ENCODE results near the gene WDR7. TPM values are rescaled to one million over a fixed set of nuclear protein-coding genes. Genes with fewer than 3 reads are reported as not detected.

WDR7 gene
- total and polyA plus RNA-seq, 4 donors = 6.5 to 46.6 (median 20.5) TPM

- H3K9me3 ChIP-seq (ENCODE audit: control insufficient read depth, low read length) = no peaks in the 10 kb centered on the region
- peaks cover 0 to 8% of the 10 kb centered on the region in 2 donors for H3K36me3 ChIP-seq (ENCODE audit: control insufficient read depth in 1 of 2, insufficient read depth in 2 of 2, low read length in 1 of 2)
- intact Hi-C loops (cut with DNase I) = no loop called here
- ATAC-seq (ENCODE audit: low FRiP score) (no peak), DNase-seq (no peak)
- no peaks in the 10 kb centered on the region for H3K4me1 ChIP-seq (ENCODE audit: control insufficient read depth in 1 of 2, insufficient read depth in 2 of 2, low read length in 2 of 2)
- no peaks in the 10 kb centered on the region for H3K27me3 ChIP-seq (ENCODE audit: control insufficient read depth in 1 of 2, insufficient read depth in 2 of 2, low read length in 1 of 2)
- no peak overlapping the region for H3K4me3 ChIP-seq (ENCODE audit: low read length in 2 of 2)
- H3K27ac ChIP-seq (ENCODE audit: low read depth in 1 of 2, low read length in 2 of 2) = no peak overlapping the region
- WGBS, 2 donors = 85 to 92% methylated on average over 4 of the region's 4 CpGs
Measured at GRCh38 chr18:57022716-57023115, 371.6 kb downstream of the WDR7 start.

- Histone ChIP-seq H3K27ac (ENCODE audit: low read depth in 1 of 2, low read length in 2 of 2) (no peak overlapping the region), H3K4me3 (ENCODE audit: low read length in 2 of 2) (no peak overlapping the region), H3K36me3 (ENCODE audit: control insufficient read depth in 1 of 2, insufficient read depth in 2 of 2, low read length in 1 of 2) (peaks cover 0 to 8% of the 10 kb centered on the region in 2 donors), H3K27me3 (ENCODE audit: control insufficient read depth in 1 of 2, insufficient read depth in 2 of 2, low read length in 1 of 2) (no peaks in the 10 kb centered on the region), H3K4me1 (ENCODE audit: control insufficient read depth in 1 of 2, insufficient read depth in 2 of 2, low read length in 2 of 2) (no peaks in the 10 kb centered on the region), H3K9me3 (ENCODE audit: control insufficient read depth, low read length) (no peaks in the 10 kb centered on the region)
- DNase-seq (no peak), ATAC-seq (ENCODE audit: low FRiP score) (no peak)
- intact Hi-C loops (cut with DNase I) = no loop called here
- 35 to 42% methylated on average over 3 of the region's 3 CpGs for WGBS, 2 donors
Measured at GRCh38 chr18:57023275-57023882, 372.2 kb downstream of the WDR7 start.

- intact Hi-C loops (cut with DNase I) = no loop called here
- DNase-seq = no peak
- Histone ChIP-seq H3K4me3 (ENCODE audit: low read length in 2 of 2) (no peak overlapping the region), H3K9me3 (ENCODE audit: control insufficient read depth, low read length) (no peaks in the 10 kb centered on the region), H3K36me3 (ENCODE audit: control insufficient read depth in 1 of 2, insufficient read depth in 2 of 2, low read length in 1 of 2) (peaks cover 0 to 12% of the 10 kb centered on the region in 2 donors), H3K4me1 (ENCODE audit: control insufficient read depth in 1 of 2, insufficient read depth in 2 of 2, low read length in 2 of 2) (no peaks in the 10 kb centered on the region), H3K27me3 (ENCODE audit: control insufficient read depth in 1 of 2, insufficient read depth in 2 of 2, low read length in 1 of 2) (no peaks in the 10 kb centered on the region), H3K27ac (ENCODE audit: low read depth in 1 of 2, low read length in 2 of 2) (no peak overlapping the region)
- no peak for ATAC-seq (ENCODE audit: low FRiP score)
- 70 to 82% methylated on average over 4 of the region's 4 CpGs for WGBS, 2 donors
Measured at GRCh38 chr18:57025540-57025939, 374.4 kb downstream of the WDR7 start.

GRCh38 chr18:57026316-57026715, 375.2 kb downstream of the WDR7 start:
- intact Hi-C loops (cut with DNase I) = no loop called here
- no peaks in the 10 kb centered on the region for H3K9me3 ChIP-seq (ENCODE audit: control insufficient read depth, low read length)
- no peak for ATAC-seq (ENCODE audit: low FRiP score)
- peaks cover 0 to 10% of the 10 kb centered on the region in 2 donors for H3K36me3 ChIP-seq (ENCODE audit: control insufficient read depth in 1 of 2, insufficient read depth in 2 of 2, low read length in 1 of 2)
- DNase-seq = no peak
- H3K27me3 ChIP-seq (ENCODE audit: control insufficient read depth in 1 of 2, insufficient read depth in 2 of 2, low read length in 1 of 2) = no peaks in the 10 kb centered on the region
- H3K4me1 ChIP-seq (ENCODE audit: control insufficient read depth in 1 of 2, insufficient read depth in 2 of 2, low read length in 2 of 2) = no peaks in the 10 kb centered on the region
- 96 to 100% methylated on average over 2 of the region's 2 CpGs for WGBS, 2 donors
- no peak overlapping the region for H3K4me3 ChIP-seq (ENCODE audit: low read length in 2 of 2)
- H3K27ac ChIP-seq (ENCODE audit: low read depth in 1 of 2, low read length in 2 of 2) = no peak overlapping the region

- no peaks in the 10 kb centered on the region for H3K4me1 ChIP-seq (ENCODE audit: control insufficient read depth in 1 of 2, insufficient read depth in 2 of 2, low read length in 2 of 2)
- no peaks in the 10 kb centered on the region for H3K27me3 ChIP-seq (ENCODE audit: control insufficient read depth in 1 of 2, insufficient read depth in 2 of 2, low read length in 1 of 2)
- 87 to 92% methylated on average over 15 of the region's 15 CpGs for WGBS, 2 donors
- DNase-seq (no peak), ATAC-seq (ENCODE audit: low FRiP score) (no peak)
- peaks cover 0 to 10% of the 10 kb centered on the region in 2 donors for H3K36me3 ChIP-seq (ENCODE audit: control insufficient read depth in 1 of 2, insufficient read depth in 2 of 2, low read length in 1 of 2)
- H3K9me3 ChIP-seq (ENCODE audit: control insufficient read depth, low read length) = no peaks in the 10 kb centered on the region
- intact Hi-C loops (cut with DNase I) = no loop called here
- no peak overlapping the region for H3K27ac ChIP-seq (ENCODE audit: low read depth in 1 of 2, low read length in 2 of 2)
- H3K4me3 ChIP-seq (ENCODE audit: low read length in 2 of 2) = no peak overlapping the region
Measured at GRCh38 chr18:57027190-57027708, 376.1 kb downstream of the WDR7 start.

GRCh38 chr18:57029761-57030160, 378.6 kb downstream of the WDR7 start:
- Histone ChIP-seq H3K36me3 (ENCODE audit: control insufficient read depth in 1 of 2, insufficient read depth in 2 of 2, low read length in 1 of 2) (peaks cover 0 to 8% of the 10 kb centered on the region in 2 donors), H3K4me3 (ENCODE audit: low read length in 2 of 2) (no peak overlapping the region), H3K4me1 (ENCODE audit: control insufficient read depth in 1 of 2, insufficient read depth in 2 of 2, low read length in 2 of 2) (no peaks in the 10 kb centered on the region), H3K27ac (ENCODE audit: low read depth in 1 of 2, low read length in 2 of 2) (no peak overlapping the region), H3K27me3 (ENCODE audit: control insufficient read depth in 1 of 2, insufficient read depth in 2 of 2, low read length in 1 of 2) (no peaks in the 10 kb centered on the region), H3K9me3 (ENCODE audit: control insufficient read depth, low read length) (no peaks in the 10 kb centered on the region)
- 88 to 89% methylated on average over 5 of the region's 5 CpGs for WGBS, 2 donors
- DNase-seq (no peak), ATAC-seq (ENCODE audit: low FRiP score) (no peak)
- intact Hi-C loops (cut with DNase I) = no loop called here

GRCh38 chr18:57030417-57030816, 379.3 kb downstream of the WDR7 start:
- no peak for DNase-seq
- peaks cover 0 to 8% of the 10 kb centered on the region in 2 donors for H3K36me3 ChIP-seq (ENCODE audit: control insufficient read depth in 1 of 2, insufficient read depth in 2 of 2, low read length in 1 of 2)
- H3K27ac ChIP-seq (ENCODE audit: low read depth in 1 of 2, low read length in 2 of 2) = no peak overlapping the region
- H3K27me3 ChIP-seq (ENCODE audit: control insufficient read depth in 1 of 2, insufficient read depth in 2 of 2, low read length in 1 of 2) = no peaks in the 10 kb centered on the region
- ATAC-seq (ENCODE audit: low FRiP score) = no peak
- H3K4me3 ChIP-seq (ENCODE audit: low read length in 2 of 2) = no peak overlapping the region
- H3K9me3 ChIP-seq (ENCODE audit: control insufficient read depth, low read length) = no peaks in the 10 kb centered on the region
- no peaks in the 10 kb centered on the region for H3K4me1 ChIP-seq (ENCODE audit: control insufficient read depth in 1 of 2, insufficient read depth in 2 of 2, low read length in 2 of 2)
- WGBS, 2 donors = 95% methylated on average over 5 of the region's 5 CpGs
- intact Hi-C loops (cut with DNase I) = no loop called here

- Histone ChIP-seq H3K36me3 (ENCODE audit: control insufficient read depth in 1 of 2, insufficient read depth in 2 of 2, low read length in 1 of 2) (no peaks in the 10 kb centered on the region), H3K4me1 (ENCODE audit: control insufficient read depth in 1 of 2, insufficient read depth in 2 of 2, low read length in 2 of 2) (no peaks in the 10 kb centered on the region), H3K27ac (ENCODE audit: low read depth in 1 of 2, low read length in 2 of 2) (no peak overlapping the region), H3K9me3 (ENCODE audit: control insufficient read depth, low read length) (no peaks in the 10 kb centered on the region), H3K27me3 (ENCODE audit: control insufficient read depth in 1 of 2, insufficient read depth in 2 of 2, low read length in 1 of 2) (no peaks in the 10 kb centered on the region), H3K4me3 (ENCODE audit: low read length in 2 of 2) (no peak overlapping the region)
- DNase-seq (no peak), ATAC-seq (ENCODE audit: low FRiP score) (no peak)
- WGBS, 2 donors = 89 to 90% methylated on average over 2 of the region's 2 CpGs
- intact Hi-C loops (cut with DNase I) = no loop called here
Measured at GRCh38 chr18:57035590-57035989, 384.4 kb downstream of the WDR7 start.

- DNase-seq (no peak), ATAC-seq (ENCODE audit: low FRiP score) (no peak)
- Histone ChIP-seq H3K27ac (ENCODE audit: low read depth in 1 of 2, low read length in 2 of 2) (no peak overlapping the region), H3K4me3 (ENCODE audit: low read length in 2 of 2) (no peak overlapping the region), H3K4me1 (ENCODE audit: control insufficient read depth in 1 of 2, insufficient read depth in 2 of 2, low read length in 2 of 2) (no peaks in the 10 kb centered on the region), H3K9me3 (ENCODE audit: control insufficient read depth, low read length) (peaks cover under 1% of the 10 kb centered on the region), H3K36me3 (ENCODE audit: control insufficient read depth in 1 of 2, insufficient read depth in 2 of 2, low read length in 1 of 2) (no peaks in the 10 kb centered on the region), H3K27me3 (ENCODE audit: control insufficient read depth in 1 of 2, insufficient read depth in 2 of 2, low read length in 1 of 2) (no peaks in the 10 kb centered on the region)
- 68 to 78% methylated on average over 6 of the region's 6 CpGs for WGBS, 2 donors
- intact Hi-C loops (cut with DNase I) = no loop called here
Measured at GRCh38 chr18:57038395-57038794, 387.2 kb downstream of the WDR7 start.

Measured in aorta (tissue), 5 donors.